Posterior vena cava (tissue), 2 donors: Measurements from ENCODE around the gene NCKAP5. TPM values are rescaled to one million over a fixed set of nuclear protein-coding genes. Genes with fewer than 3 reads are reported as not detected.

Source experiments
- DNase-seq: peaks from one replicate; pipeline ENCODE4 v3.0.0-alpha.2; 2020; ENCODE audit warnings: low spot score
- intact Hi-C, 2 donors: fragments of 100-400 bp; cut with DNase I; formaldehyde crosslinking; loops; one replicate each; pipeline versions ENCODE4 v1.14.1 to v1.14.2; 2022 to 2023
- total RNA-seq, 2 donors: library from RNA; stranded (reverse); fragmentation: NEBNext Ultra II Directional; extraction: Animal tissue kit (Norgen Biotek cat#: 25700); gene quantifications; one replicate each; pipeline ENCODE4 v1.2.1, GENCODE V29; 2021
- donor health status: DM: yes; HTN: yes; CAD: no.
- donor health status: DM: yes; HTN: yes; CAD: no.

Gene NCKAP5
- total RNA-seq, 2 donors from 2014 or later = 2.0 to 2.1 TPM

DNA sequence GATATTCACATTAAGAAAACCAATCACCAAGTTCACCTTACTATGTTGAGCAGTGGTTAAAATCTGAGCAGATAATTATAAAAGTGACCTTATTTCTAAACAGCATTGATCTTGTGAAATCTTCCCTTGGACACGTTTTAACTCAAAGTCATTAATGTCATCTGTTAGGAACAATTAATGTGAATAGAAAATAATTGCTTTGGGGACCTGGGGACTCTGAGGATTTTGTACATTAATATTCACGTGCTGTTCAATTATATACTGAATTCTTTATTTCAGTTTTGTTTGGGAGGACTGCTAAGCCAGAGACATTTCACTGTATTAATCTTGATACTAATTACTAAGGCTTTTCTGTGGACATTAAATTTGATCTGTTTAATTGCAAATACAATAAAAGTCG is 771.2 kb downstream of the NCKAP5 start:
- intact Hi-C loops = no loop called here
- DNase-seq = no peak

DNA sequence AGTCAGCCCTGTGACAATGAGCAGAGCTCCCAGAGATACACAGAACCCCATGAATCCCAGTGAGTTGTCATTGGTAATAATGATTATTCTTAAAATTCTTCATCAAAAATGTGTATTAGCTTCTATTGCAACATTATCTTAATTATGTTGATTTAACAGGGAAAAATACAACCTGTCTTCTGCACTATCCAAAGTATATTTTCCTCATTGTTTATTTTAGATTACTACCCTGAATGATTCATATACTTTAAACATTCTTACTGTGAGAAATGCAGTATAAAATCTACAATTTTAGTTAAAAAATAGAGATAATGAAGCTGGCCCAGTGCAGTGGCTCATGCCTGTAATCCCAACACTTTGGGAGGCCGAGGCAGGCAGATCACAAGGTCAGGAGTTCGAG is 773.0 kb downstream of the NCKAP5 start:
- intact Hi-C loops = no loop called here
- DNase-seq = no peak

DNA sequence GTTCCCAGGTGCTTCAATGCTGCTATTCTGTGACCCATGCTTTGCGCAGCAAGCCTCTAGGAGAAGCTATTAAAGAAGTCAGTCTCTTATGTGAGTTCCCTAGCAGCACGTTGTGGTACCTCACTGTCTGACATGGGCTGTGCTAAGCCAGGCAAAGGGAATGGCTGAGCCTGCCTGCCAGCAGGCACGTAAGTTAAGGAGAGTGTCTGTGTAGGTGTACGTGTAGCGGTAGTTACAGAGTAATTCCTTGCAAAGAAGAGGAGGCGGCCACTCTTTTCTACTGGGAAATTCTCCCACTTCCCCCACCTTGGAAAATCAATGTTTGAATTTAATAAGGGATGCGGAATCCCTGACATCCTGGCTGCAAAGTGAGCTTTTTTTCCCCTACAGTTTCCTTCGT is 774.7 kb downstream of the NCKAP5 start:
- no peak for DNase-seq
- intact Hi-C loops = no loop called here

DNA sequence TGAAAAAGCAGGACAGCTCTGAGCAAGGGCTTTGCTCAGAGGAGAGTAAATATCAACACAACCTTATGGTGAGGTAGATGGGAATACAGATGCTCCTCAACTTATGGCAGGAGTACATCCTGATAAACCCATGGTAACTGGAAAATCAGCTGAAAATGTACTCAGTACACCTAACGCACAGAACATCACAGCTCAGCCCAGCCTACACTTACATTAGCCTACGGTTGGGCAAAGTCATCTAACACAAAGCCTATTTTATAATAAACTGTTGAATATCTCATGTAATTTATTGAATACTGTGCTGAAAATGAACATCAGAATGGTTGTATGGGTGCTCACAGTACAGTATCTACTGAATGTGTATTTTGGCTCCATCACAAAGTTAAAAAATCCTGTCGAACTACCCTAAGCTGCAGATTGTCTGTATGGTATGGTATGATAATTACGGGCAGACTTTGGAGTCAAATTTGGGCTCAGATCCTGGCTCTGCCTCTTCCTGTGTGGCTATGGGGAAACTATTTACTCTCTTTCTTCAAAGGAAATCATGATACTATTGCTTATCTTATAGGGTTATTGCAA is 778.0 kb downstream of the NCKAP5 start:
- DNase-seq = no peak
- intact Hi-C loops = no loop called here

DNA sequence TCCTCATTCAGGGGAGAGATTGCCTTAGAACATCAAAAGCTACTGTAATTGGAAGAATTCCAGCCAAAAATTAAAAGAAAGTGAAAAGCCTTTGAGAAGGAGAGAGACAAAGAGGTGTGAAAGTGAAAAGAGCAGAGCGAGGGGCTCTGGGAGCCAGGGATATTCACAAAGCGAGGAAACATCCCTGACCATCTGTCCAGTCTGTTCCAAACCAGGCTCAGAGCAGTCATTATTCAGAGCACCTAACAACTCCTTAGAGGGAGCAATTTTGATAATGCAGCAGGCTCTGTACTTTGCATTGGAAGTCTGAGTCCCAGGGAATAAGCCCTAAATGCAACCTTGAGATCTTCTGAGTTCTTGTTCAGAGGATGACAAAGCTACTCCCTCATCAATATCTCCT is 779.2 kb downstream of the NCKAP5 start:
- DNase-seq = no peak
- intact Hi-C loops = no loop called here

DNA sequence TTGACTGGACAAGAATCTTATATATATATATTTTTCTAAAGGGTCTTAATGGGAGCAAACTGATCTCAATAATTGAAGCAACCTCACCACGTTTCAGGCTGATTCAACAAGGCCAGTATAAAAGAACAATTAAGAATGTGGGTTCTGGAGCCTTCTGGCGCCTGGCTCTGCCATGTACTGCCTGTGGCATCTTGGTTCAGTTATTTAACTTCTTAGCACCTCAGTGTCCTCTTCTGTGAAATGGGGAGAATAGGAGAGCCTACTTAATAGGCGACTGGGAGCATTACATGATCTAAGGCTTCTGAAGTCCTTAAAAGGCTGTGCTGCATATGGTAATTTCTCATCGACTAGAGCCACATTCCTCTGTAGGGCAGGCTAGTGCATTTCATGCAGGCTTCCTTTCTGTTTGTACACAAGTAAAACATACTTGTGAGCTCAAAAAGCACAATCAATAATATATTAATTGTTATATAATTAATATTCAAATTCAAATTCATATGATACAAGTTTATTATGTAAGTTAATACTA is 779.9 kb downstream of the NCKAP5 start:
- intact Hi-C loops = no loop called here
- no peak for DNase-seq

DNA sequence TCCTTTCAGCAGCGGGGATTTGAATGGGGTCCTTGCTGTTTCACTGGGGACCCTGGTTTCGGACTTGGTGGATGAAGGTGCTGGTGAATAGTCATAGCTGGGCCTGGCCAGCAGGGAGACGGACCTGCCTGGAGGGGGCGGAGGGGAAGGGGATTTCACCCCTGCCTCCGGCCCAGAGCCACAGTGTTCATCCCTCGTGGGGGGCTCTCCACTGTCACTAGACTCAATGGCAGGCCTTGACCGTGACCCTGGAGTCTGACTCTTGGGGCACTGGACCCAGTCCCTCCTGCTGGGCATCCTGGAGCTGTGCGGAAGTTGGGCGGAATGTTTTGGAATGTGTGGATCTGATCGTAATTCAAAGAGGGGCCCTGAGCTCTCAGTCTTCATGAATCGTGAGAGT is 784.4 kb downstream of the NCKAP5 start:
- DNase-seq = no peak

DNA sequence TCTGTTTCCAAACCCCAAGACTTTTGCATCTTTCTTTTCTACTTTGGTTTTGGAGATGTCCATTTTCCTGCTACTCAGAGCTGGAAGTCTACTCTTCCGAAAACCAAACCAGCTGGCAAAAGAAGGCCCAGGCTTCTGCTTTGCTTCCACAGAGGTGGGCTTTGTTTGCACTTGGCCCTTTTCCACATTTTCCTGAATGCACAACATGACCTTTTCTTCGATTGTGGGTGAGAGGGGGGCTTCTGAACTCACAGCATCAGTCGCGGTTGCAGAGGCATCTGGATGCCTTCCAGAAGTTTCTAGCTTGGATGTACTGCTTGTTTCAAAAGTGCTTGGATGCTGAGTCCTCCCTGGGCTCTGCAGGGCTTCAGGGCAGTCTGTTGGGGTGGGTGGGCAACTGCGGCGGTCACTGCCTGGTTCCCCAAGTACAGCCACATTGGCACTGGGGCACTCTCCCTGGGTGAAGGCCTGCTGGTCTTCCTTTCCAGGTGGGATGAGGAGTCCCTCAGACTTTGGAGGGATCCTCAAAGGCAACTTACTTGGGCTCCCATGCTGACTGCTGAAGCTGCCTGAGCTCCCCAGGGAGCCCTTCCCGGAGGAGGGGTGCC is 786.0 kb downstream of the NCKAP5 start:
- no peak for DNase-seq
- intact Hi-C loops = loop anchor here in 1 of 2 donors (1.0 kb wide), 1 partner anchor 70 kb away; no protein-coding TSS in a partner anchor

More for the DNA sequence above, 784.4 kb downstream of the NCKAP5 start:
- intact Hi-C loops = no loop called here

DNA sequence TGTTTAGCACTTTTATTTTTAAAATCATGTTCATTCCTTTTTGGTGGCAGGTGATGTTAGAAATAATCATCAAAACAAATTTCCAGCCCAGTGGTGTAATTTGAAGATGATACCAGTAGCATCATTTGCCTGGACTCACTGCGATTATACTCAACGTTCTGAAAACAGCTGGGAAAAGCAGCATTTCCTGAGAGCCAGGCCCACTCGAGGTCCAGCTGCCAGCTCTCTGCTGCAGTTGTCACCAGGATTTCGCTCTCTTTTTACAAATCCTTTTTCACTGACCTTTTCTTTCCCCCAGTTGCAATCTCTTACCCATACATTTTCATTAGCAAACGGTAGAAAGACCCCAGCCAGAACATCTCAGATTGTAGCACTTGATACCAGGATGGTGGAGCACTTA is 787.6 kb downstream of the NCKAP5 start:
- no peak for DNase-seq
- intact Hi-C loops = no loop called here

DNA sequence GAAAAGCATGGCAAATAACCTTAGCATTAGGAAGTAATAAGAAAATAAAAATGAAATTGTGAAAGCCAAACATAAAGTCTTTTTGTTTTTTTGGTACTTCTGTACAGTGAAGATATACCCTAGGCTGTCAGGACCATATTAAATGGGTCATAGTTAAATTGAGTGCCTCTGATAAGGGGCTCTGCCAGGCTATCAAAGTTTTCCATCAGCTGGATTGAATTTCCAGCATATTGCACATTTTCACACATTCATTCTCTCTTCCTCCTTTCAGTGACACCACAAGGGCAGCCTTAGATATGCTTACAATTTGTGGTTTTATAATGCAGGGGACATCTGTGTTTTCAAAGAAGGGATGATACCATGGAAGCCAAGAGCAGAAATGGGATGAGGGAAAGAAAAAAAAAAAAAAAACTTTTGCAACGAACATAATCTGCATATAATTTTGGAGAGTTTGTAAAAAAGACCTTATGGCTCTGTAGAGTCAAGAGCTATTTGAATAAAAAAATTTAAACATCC is 789.0 kb downstream of the NCKAP5 start:
- DNase-seq = no peak
- intact Hi-C loops = no loop called here

DNA sequence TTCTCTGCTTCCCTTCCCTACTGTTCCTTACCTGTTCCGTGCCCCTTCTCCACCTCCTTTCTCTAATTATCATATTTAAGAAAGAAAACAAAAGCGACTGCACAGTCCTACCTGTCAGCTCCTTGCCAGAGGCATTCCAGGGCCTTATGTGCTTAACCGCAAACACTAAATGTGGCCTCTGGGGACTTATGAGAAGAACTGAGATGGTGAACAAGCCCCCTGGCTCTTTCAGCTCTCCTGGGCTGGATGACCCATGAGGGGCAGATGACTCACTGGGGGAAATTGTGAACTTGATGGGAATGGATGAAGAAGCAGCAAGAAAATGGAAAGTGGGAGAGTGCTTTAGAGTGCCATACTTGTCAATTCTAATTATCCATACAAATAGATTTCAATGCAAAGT is 792.0 kb downstream of the NCKAP5 start:
- intact Hi-C loops = no loop called here
- no peak for DNase-seq

DNA sequence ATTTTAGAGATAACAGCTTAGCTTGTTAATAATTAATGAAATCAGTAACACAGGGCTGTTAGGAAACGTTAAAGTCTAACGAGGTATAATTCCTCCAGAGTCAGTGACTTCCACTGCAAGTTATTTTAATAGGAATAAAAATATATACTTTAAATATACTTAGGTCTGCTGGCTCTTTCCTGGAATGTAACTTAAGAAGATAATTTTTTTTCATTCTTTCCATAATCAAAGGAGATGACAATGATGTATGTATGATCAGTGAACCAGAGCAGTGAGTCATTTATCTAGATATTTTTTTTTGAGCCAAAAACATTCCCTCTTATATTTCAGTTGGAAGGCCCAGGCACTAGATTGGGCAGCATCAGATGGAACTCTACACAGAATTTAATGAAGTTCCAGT is 794.1 kb downstream of the NCKAP5 start:
- DNase-seq = no peak
- intact Hi-C loops = no loop called here

DNA sequence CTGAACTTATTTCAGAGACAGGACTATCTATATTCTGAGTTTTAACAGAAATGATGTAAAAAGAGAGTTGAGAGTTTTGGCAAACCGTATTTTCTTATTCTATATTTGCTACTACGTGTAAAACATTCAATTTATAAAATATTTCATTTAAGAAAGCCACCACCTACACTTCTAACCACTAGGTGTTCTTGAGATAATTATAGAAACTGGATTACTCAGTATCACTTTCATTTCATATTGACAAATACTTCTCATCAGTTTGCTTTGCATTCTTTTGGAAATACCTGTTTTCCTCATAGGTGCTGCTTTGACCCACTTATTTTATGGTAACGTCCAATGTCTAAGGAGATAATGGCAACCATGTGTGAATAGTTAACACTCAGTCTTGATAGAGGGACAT is 794.9 kb downstream of the NCKAP5 start:
- intact Hi-C loops = no loop called here
- no peak for DNase-seq

DNA sequence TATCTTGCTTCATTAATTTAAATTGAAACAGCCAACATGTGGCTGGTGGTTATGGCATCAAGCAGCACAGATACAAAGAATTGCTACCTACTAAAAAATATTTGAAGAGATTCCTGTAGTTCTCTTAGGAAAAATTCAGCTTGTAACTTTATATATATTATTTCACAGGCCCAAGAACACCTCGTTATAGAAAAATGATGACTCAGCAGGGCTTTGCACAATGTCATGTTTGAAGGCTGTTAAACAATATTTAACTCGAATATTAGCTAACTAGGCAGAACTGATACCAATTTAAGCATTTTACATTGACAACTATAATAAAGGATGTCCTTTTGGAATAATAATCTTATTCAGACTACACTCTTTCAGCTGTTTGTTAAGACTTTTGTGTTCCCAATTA is 795.9 kb downstream of the NCKAP5 start:
- intact Hi-C loops = no loop called here
- no peak for DNase-seq

DNA sequence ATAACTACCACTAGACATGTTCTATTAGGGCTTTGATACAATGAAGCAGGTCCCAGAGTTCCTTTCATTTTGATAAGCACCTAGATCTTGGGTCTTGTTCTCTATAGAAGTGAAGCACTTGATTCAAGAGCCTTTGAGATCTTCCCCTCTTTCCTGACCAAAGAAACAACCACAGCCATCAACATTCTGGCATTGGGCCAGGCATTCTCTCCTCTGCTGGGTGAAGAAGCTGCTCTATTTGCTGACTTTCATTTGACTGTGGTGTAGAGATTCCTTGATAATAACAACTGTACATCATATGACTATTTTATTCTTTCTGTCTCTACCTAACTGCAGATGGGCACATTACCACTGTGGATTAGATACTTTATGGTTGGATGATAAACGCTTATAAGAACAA is 801.7 kb downstream of the NCKAP5 start:
- no peak for DNase-seq
- intact Hi-C loops = no loop called here

DNA sequence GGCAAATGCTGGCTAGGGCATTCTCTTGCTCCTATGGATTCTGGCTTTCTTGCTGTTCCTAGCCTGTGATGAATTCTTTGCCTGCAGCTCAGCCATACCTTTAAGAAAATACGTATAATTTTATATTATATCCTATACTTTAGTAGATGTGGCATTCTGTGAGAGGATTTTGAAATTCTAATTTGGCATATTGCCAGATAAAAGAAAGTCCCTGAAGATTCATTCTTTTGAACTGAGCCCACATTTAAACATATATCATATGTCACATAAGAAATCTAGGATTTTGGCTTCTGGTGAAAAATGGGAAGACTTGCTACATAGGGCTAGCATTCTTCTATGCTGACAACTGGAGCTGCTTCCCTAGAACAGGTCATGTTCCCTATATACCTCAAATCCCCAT is 806.8 kb downstream of the NCKAP5 start:
- intact Hi-C loops = no loop called here
- no peak for DNase-seq

DNA sequence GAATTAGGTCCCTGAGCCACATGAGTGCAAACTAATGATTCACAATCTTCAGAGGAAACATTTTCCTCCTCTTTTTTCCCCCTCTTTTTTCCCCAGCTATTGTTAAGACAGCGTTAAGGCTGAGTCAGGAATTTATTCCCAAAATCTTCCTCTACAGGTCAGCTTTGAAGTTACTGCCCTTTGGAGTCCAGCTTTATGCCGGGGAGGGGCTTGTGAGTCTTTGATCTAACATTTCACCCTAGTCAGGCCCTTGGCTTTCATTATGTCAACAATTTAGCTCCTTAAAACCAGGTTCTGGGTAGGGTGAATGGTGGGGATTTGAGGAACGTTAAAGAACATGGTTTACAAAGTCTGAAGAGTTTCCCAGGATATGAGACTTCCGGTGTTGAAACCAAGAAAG is 807.3 kb downstream of the NCKAP5 start:
- intact Hi-C loops = no loop called here
- no peak for DNase-seq

DNA sequence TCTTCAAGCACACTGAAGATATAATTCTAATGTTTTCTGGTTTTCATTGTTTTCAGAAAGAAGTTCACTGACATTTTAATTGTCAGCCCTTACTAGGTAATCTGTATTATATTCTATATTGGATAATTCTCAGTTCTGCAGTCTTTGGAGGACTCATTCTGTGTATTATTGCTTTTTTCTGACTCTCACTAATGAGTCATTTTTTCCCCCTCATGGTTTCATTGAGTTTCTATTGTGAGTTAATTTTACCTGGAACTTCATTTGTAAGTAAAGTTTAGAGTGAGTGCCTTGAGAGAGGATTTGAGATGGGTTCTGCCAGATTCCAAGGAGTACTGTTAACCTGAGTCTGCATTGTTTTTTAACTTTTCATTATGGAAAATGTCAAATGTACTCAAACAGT is 807.9 kb downstream of the NCKAP5 start:
- intact Hi-C loops = no loop called here

DNA sequence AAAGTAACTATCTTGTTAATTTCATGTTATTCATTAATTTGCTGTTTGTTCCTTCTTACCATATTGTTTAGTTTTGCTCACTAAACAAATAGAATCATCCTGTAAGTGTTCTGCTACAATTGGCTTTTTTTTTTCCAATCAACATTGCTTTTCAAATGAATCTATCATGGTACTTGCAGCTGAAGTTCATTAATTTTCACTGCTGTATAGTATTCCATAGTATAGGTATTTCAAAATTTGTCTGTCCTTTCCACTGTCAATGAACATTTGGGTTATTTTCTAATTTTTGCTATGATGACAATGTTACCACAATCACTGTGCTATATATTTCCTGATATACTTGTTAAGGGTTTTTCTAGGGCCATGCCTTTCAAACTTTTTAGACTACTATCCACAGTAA is 809.3 kb downstream of the NCKAP5 start:
- intact Hi-C loops = no loop called here

More for the DNA sequence above, 807.9 kb downstream of the NCKAP5 start:
- DNase-seq = no peak

DNA sequence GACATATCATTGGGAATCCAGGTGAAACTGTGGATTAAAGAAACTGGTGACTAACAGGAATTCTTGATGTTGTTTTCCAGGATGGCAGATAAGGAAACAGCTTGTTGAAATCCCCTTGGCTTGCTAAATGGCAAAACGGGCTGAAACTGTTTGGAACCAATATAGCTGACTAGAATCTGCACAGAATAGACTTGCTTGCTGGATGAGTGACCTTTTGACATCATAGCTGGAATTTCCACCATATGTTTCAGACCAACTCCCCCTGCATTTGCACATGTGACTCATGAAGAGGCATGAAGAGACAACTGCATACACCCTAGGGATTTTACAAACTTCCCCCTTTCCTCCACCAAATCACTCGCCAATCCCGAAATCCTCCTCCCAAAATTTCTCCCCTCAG is 810.6 kb downstream of the NCKAP5 start:
- intact Hi-C loops = no loop called here

More for the DNA sequence above, 809.3 kb downstream of the NCKAP5 start:
- no peak for DNase-seq

DNA sequence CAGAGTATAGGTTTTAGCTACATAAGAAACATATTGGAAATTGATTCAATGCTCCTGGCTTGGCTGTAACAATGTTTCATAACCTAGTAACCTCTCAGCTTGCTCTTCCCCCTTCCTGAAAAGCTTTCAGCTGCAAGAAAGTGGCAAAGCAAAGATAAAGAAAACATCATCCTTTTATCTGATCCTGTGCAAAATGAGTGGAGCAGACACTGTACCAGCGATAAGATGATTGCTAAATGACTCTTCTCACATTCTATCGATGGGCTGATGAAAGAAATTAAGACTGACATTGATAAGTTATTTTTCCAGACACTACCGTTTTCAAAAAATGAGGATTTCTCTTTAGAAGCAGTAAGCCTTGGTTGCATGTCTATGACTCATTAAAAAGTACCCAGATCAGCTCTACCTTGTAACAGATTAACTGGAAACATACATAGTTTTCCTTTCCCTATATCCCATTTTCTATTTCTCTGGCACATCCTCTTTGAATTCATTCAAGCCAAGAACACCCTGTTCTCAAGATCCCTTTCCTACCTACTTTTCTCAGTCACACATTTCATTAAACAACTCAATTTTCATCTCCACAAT is 811.2 kb downstream of the NCKAP5 start:
- intact Hi-C loops = no loop called here
- DNase-seq = no peak

More for the DNA sequence above, 810.6 kb downstream of the NCKAP5 start:
- no peak for DNase-seq
